GM18951 (cell line): Measurements from ENCODE around the gene RPTOR.

Source experiments
- POLR2A ChIP-seq: IDR thresholded peaks from 4 replicates; pipeline ENCODE4 v1.6.1; 2011; ENCODE audit warnings: mild to moderate bottlenecking; ENCODE audit not compliant: insufficient read length, insufficient read depth; ENCODE audit errors: extremely low read depth
- in situ Hi-C: fragments of 300-500 bp; cut with MboI; formaldehyde crosslinking; loops from one replicate; pipeline ENCODE4 v1.12.0; 2022; ENCODE audit warnings: low sequenced_read_pairs, mixed read lengths, inconsistent platforms; ENCODE audit not compliant: unreplicated experiment

RPTOR gene

DNA sequence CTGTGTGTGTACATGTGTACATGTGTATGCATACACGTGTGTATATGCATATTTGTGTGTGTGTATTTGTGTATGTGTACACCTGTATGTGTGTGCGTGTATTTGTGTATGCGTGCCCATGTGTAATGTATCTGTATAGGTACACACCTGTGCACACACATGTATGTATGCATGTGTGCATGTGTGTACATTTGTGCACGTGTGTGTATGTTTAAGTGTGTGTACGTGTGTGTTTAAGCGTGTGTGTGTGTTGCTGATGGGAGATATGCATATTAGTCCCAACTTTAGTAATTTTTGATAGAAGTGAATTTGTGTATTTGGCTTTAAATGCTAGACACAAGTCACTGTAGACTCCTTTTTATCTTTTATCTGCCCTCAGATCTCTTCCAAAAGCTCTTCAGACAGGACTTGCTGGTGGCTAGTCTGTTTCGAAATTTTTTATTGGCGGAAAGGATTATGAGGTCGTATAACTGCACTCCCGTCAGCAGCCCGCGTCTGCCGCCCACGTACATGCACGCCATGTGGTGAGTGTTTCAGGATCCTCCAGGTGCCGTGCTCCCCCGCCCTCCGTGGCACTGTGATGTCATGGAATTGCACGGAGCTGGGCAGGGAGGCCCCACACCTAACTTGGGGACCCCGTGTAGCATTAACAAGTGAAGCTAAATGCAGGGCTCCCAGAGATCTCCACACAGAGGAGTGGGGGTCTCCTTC, 278.2 kb downstream of the RPTOR start:
- in situ Hi-C loops, result no loop called here
- TF ChIP-seq POLR2A, result no peak

DNA sequence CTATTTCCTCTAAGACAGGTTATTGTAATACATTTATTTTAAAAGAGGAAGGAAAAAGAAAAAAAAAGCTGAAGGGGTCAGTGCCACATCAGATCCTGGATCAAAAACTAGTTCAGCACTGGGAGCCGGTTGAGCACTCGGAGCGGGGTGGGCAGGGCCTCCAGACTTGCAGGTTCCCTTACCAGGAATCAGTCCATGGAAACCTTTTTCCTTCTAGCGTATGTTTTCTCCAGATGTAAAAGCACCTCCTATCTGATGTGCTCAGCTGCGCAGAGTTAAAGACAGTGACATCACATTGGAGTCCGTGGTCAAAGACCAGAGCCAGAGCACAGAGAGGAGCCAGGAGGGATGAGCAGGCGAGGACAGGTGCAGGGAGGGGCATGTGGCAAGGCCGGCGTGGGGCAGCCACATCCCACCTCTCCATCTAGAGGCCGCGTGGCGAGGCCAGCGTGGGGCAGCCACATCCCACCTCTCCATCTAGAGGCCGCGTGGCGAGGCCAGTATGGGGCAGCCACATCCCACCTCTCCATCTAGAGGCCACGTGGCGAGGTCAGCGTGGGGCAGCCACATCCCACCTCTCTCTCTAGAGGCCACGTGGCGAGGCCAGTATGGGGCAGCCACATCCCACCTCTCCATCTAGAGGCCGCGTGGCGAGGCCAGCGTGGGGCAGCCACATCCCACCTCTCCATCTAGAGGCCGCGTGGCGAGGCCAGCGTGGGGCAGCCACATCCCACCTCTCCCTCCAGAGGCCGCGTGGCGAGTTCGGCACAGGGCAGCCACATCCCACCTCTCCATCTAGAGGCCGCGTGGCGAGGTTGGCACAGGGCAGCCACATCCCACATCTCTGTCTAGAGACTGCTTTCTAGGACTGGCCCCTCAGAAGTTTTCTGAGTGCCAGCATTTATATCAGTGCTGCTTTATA, 280.2 kb downstream of the RPTOR start:
- in situ Hi-C loops, result no loop called here
- no peak for TF ChIP-seq POLR2A

DNA sequence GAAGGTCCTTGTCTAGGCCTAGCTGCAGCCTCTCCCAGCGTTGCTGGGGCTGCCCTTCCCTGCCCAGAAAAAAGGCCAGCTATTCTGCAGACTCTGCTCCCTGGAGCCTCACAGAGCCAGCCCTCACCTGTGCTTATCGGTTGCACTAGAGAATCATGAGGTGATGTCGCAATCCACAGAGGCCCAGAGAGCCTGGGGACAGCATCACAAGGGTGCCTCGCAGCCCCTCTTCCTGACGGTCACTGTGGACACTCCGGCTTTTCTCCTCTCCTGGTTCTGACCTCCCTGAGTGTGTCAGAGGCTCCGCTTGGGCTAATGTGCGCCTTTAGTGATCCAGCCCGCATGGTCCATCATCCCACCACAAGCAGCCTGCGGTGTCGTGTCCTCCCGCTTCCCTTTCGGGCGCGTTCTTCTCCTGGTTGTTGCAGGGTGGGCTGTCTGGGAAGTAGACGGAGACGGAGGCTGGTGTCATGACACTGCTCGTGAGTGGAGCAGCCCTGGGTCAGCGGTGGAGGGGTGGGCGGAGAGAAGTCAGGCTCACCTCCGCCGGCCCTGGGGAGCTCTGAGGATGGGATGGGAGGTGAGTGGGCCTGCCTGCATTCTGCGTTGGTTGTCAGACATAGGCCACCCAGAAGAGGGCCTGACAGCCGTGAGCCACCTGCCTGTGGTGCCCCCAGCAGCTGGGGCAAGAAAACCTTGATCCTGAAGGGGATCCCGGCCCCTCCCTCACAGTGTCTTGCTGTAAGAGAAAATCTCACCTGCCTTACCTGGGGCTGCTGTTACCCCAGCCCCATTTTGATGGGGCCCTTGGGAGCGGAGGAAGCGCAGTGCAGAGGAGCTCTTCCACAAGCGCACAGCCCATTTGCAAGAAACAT, 281.1 kb downstream of the RPTOR start:
- no peak for TF ChIP-seq POLR2A
- in situ Hi-C loops, result no loop called here

DNA sequence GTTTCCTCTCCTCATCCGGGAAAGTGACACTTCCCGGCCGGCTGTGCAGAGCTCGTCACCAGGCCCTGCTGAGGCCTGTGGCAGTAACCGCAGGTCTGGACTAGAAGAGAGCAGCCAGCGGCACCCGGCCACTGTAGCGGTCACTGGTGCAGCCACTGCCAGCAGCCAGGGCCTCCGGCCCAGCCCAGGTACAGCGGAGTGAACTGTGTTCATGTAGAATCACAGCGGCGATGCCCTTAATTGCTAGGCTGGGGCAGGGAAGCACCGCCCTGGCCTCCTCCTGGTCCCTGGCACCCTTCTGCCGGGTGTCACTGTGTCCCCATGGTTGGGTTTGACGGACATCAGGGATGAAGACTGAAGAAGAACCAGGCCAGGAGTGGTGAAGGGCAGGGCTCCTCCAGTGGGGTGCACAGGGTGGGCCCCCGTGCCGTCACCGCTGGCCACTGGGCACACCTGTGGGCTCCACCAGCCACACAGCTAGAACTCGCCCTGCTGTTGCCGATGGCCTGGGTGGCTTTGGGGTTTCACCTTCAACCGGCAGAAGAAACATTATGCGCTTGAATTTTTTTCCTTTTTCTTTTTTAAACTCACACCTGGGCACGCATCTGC, 281.8 kb downstream of the RPTOR start:
- in situ Hi-C loops, result no loop called here
- TF ChIP-seq POLR2A, result no peak

DNA sequence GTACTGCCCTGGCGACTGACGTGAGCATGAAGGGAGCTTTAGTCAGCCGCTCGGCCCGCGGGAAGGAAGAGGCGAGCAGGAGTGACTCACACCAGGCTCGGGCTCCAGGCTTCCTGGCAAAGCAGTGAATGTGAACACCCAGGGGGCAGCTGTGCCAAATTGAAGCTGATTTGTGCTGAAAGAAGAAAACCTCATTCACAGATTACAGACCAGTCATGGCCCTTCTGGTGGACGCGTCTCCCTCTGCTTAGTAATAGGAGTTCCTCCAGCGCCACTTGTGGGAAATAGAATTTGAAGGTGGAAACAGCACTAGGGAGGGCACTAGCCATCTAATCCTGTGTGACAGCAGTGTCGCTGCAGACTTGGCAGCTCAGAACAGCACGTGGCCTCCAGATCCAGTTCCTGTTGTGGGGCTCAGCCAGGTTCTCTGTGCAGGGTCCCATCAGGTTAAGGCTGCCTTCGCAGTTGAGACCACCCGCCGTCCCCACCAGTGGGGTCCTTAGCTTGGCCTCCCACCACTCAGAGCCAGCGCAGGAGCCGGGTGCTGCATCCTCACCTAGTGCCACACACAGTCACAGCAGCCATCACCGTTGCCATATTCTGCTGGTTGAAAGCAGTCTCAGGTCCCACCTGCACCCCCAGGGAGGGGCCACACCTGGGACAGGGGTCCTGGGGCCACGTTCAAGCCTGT, 282.5 kb downstream of the RPTOR start:
- in situ Hi-C loops, result no loop called here
- no peak for TF ChIP-seq POLR2A

DNA sequence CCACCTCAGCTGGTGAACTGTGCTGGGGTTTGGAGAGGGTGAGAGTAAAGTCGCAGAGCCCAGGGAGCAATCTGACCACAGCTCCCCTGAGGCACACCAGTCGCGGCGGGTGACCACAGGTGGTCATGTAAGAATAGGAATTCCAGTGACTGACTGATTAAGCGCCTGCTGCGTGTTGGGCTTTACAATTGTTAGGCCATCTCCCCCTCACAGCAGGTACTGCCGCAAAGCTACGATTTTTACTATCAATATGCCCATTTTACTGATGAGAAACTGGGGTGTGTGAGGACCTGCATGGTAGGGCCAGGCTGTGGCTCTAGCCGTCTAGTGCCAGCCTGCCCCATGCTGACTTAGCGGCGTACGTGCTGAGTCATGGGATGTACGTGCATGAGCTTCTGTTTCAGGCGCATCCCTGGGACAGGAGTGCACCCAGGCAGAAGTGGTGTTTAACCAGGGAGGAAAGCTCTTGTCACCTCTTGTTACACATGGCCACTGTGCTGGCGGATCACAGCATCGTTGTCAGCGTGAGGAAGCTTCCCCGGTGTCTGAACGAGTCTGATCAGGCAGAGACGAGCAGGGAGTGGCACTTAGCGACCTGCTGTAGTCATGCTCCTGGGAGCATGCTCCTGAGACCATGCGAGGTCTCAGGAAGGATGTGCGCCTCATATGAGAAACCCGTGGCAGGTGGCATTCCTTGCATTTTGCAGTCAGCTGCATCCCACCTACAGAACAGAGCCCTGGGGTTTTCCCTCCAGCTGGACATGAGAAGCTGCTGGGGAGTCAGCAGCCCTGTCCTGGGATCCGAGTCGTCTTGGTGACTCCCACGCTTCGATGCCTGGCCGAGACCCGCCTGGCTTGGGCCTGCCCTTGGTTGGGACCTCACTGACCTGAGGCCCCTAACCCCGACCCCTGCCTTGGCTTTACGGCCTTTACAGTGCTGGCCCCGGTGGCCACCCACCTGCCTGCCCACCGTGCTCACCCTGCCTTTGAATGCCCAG, 283.3 kb downstream of the RPTOR start:
- in situ Hi-C loops, result no loop called here
- no peak for TF ChIP-seq POLR2A

DNA sequence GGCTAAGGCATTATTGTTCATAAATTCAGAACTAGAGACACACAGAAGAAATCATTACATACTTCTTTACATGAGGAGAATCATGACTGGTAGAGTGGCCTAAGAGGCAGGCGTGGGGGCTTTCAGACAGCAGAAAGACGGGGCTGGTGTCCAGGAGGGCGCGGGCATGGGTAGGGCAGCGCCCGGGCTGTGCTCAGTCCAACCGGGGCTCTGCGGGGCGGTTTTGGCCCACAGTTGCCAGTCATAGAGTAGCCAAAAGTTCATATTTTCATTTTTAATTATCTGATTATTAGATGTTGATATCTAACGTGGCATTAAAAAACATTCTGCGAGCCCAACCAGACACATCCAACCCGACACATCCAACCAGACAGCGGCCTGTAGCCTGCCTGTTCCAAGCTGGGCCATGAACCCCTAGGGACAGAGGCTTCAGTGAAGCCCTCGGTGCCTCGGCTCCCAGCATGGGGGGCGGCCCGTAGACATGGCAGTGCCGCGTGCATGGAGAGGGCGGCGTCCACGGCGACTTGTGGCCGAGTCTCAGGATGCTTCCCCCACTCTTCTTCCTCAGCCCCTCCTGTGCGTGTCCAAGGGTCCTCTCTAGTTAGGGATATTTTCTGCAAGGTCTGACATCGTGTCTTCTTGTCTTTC, 284.7 kb downstream of the RPTOR start:
- TF ChIP-seq POLR2A, result no peak
- in situ Hi-C loops, result no loop called here

DNA sequence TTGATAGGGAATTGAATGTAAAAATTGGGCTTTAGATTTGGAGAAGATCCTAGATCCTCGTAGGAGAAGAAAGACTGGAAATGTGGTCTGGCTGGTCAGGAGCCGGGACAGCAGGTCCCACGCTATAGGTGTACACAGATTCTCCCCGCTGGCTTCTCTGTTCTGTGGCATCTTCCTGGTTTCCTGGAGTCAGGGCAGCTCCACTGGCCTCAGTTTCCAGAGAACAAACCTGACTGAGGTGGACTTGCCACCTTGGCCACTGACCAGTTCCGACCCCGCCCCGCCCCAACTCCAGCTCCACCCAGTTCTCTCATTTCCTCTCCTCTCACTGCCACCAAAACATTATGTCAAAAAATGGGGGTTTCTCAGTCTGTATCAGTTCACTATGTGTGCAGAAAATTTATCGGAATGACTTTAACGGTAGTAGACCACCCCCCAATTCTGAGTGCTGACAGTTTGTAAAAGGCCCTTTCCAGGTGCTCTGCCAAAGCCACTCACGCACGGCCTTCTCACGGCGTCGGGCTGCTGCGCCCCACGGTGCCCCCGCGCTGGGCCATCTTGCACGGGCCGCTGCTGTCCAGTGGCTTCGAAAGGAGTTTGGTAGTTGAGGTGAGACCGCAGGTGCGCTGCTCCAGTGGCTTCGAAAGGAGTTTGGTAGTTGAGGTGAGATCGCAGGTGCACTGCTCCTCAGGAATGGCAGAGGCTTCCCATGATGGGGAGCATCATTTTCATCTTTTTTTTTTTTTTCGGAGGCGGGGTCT, 285.6 kb downstream of the RPTOR start:
- in situ Hi-C loops, result no loop called here
- no peak for TF ChIP-seq POLR2A

DNA sequence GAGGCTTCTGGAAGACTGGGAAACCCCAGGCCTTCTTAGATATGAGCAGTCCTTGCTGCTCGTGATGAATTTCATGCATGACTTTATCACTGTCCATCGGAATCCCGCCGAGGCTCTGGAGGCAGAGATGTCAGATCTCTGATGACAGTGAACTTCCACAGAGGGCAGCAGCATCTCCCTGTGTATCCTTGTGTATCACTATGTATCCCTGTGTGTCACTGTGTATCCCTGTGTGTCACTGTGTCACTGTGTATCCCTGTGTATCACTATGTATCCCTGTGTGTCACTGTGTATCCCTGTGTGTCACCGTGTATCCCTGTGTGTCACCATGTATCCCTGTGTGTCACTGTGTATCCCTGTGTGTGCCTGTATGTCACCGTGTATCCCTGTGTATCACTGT, 286.9 kb downstream of the RPTOR start:
- no peak for TF ChIP-seq POLR2A
- in situ Hi-C loops, result no loop called here

DNA sequence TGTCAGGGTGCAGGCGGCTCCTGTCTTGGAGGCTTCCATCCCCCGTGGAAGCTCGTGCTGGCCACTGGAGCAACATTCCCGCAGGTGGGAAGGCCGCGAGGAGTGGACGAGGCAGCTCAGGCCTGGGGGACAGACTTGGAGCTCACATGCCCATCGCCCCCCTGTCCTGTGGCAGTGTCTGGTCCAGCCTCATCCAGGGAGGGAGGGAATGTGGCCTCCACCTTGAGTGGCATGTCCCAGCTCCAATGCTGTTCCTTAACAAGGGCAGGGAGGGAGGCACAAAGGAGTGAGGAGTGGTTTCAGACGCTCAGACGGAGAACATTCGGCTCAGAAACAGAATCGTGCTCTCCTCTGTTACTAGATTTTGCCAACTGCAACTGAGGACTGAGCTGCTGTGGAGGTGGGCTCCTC, 287.6 kb downstream of the RPTOR start:
- in situ Hi-C loops, result no loop called here
- TF ChIP-seq POLR2A, result no peak
